Measurements from ENCODE around the gene CFAP97.
"Not testable (repeated sequence)": the region's sequence is repeated elsewhere in the genome, so short reads cannot be mapped to it uniquely, and the experiment has no call there.

Gene CFAP97

DNA sequence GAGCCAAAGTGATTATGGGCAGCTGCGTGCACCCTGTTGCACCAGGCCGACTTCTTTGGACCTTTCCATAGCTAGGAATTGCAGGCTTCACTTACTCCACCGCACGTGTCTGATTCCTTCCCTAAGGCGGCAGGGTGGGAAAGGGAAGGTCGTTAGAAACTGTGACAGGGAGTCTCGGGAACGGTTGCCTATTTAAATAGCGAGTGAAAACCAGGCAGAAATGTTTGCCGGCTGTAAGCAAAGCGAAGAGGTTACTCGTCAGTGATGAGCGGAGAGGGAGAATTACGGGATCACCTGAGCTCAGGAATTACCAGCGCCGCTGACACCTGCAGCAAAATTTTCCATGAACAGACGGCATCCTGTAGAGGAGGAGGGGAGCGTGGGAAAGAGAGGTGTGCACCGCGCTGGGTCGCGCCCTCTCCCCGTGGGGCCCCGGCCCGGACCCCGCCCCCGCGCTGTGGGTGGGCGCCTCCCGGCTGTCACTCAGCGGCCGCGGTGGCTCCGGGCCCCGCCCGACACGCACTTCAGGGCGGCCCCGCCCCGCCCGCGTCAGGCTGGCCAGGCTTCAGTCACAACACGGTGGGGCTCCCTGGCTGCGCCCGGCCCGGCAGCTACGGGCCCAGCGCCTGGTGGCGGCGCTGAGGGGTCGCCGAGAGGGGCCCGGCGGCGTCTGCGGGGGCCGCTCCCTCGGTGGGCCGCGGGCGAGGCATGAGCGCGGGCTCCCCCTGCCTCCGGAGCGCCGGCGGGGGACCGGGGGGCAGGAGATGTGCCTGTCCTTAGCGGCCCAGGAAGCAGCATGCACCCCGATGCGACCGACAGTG is 5.4 kb upstream of the CFAP97 start, which contains the start of gene SNX25:
SNX25 (plus strand) TSS at position 568 of the 821 bp plus-strand sequence; CDS start at position 797, 229 bp downstream.
- Mint-ChIP-seq H3K27ac (peak within 1 kb of the TSS; percentile 73 to 96 (median 95)), H3K4me3 (peak within 1 kb of the TSS; percentile 93 to 96 (median 94)), H3K36me3 (ENCODE audit: low read depth) (no peaks in the 10 kb centered on the region), H3K4me1 (peaks cover 40% of the 10 kb centered on the region), H3K9me3 (no peaks in the 10 kb centered on the region), H3K27me3 (ENCODE audit: low read depth) (peaks cover 16% of the 10 kb centered on the region)
- TF ChIP-seq, protein P1, sequence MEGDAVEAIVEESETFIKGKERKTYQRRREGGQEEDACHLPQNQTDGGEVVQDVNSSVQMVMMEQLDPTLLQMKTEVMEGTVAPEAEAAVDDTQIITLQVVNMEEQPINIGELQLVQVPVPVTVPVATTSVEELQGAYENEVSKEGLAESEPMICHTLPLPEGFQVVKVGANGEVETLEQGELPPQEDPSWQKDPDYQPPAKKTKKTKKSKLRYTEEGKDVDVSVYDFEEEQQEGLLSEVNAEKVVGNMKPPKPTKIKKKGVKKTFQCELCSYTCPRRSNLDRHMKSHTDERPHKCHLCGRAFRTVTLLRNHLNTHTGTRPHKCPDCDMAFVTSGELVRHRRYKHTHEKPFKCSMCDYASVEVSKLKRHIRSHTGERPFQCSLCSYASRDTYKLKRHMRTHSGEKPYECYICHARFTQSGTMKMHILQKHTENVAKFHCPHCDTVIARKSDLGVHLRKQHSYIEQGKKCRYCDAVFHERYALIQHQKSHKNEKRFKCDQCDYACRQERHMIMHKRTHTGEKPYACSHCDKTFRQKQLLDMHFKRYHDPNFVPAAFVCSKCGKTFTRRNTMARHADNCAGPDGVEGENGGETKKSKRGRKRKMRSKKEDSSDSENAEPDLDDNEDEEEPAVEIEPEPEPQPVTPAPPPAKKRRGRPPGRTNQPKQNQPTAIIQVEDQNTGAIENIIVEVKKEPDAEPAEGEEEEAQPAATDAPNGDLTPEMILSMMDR (IDR thresholded peaks at IDR 0.05; ENCODE audit: unreplicated experiment in 3 of 3): no peak

DNA sequence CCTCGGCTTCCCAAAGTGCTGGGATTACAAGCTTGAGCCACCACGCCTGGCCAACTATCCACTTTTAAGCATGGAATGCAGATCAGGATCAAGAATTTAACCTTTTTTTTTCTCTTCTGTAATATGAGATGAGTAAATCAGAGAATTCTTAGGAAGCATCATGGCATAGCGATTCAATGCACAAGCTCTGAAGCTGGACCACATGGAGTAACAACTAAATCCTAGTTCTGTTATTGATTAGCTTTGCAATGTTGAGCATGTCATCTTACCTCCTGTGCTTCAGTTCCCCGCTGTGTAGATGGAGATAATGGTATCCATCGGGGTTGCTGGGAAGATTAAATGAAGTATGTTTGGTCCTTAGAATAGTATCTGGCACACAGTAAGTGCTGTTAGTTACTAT is 3.7 kb upstream of the CFAP97 start:
- no peaks in the 10 kb centered on the region for H3K9me3 Mint-ChIP-seq
- peaks cover 12% of the 10 kb centered on the region for H3K27me3 Mint-ChIP-seq (ENCODE audit: low read depth)
- no peaks in the 10 kb centered on the region for H3K36me3 Mint-ChIP-seq (ENCODE audit: low read depth)

DNA sequence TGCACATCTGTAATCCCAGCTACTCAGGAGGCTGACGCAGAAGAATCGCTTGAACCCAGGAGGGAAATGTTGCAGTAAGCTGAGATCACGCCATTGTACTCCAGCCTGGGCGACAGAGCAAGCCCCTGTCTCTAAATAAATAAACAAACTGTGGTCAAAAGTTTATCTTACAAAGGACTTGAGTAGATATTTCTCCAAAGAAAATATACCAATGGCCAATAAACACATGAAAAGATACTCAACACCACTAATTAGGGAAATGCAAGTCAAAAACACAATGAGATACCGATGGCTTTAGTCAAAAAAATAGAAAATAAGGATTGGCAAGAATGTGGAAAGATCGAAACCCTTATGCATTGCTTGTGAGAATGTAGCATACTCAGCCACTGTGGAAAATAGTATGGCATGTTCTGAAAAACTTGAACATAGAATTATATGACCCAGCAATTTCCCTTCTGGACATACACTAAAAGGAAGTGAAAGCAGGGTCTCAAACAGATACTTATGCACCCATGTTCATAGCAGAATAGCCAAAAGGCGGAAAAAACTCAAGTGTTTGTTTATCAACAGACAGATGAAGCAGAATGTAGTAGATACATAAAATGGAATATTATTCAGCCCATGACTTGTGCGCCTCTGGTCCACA is 2.0 kb upstream of the CFAP97 start:
- no peak overlapping the region for H3K27ac Mint-ChIP-seq
- H3K4me1 Mint-ChIP-seq: peaks cover 31% of the 10 kb centered on the region

More for the DNA sequence above, 3.7 kb upstream of the CFAP97 start:
- no peak overlapping the region for H3K27ac Mint-ChIP-seq
- H3K4me1 Mint-ChIP-seq: peaks cover 34% of the 10 kb centered on the region
- peak overlapping the region in 2 of 3 experiments; percentile 26 to 42 for H3K4me3 Mint-ChIP-seq
- TF ChIP-seq, protein P1 (IDR thresholded peaks at IDR 0.05; ENCODE audit: unreplicated experiment in 3 of 3): no peak

DNA sequence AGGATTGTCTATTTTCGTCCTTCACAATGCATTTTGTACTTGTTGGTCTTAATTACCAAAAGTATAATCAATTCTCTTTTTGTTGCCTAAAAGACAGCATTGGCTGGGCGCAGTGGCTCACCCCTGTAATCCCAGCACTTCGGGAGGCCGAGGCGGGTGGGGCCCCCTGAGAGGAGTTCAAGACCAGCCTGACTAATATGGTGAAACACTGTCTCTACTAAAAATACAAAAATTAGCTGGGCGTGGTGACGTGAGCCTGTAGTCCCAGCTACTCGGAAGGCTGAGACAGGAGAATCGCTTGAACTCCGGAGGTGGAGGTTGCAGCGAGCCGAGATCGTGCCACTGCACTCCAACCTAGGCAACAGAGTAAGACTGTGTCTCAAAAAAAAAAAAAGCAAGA is 1.3 kb upstream of the CFAP97 start:
- Mint-ChIP-seq H3K4me3 (peak overlapping the region; percentile 29 to 97 (median 90)), H3K4me1 (peaks cover 29% of the 10 kb centered on the region), H3K27ac (peak overlapping the region in 1 of 3 experiments; percentile 76)
- H3K9me3 Mint-ChIP-seq; H3K27me3 Mint-ChIP-seq (ENCODE audit: low read depth); H3K36me3 Mint-ChIP-seq (ENCODE audit: low read depth): not testable (repeated sequence)

More for the DNA sequence above, 2.0 kb upstream of the CFAP97 start:
- TF ChIP-seq, protein P1 (IDR thresholded peaks at IDR 0.05; ENCODE audit: unreplicated experiment in 3 of 3): no peak
- Mint-ChIP-seq H3K4me3 (peak overlapping the region; percentile 17 to 25 (median 21)), H3K27me3 (ENCODE audit: low read depth) (peaks cover 12% of the 10 kb centered on the region), H3K9me3 (no peaks in the 10 kb centered on the region), H3K36me3 (ENCODE audit: low read depth) (no peaks in the 10 kb centered on the region)

DNA sequence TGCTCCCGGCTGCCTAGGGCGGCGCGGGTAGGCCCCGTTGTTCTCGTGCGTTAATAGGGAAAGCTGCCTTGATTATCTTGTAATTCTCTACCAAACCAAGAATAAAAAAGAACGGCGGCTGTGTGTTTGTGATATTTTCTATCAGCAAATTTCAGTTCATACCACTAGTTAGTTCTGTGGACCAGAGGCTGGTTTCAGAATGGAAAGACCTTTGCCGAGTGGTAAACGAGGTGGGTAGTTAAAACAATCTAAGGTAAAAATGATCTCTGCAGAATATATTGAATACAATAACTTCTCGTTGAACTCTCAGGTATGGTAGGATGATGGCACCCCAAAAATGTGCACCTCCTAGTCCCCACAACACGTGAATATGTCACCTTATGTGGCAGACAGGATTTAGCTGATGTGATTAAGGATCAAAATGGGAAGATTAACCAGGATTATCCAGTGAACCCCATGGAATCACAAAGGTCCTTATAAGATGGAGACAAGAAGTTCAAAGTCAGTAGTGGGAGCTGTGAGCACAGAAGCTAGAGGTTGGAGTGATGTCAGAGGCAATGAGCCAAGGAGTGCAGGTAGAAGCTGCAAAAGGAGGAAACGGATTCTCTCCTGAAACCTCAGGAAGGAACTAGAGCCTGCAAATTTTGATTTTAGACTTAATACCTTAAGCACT is 574 bp upstream of the CFAP97 start:
- Mint-ChIP-seq H3K27me3 (ENCODE audit: low read depth) (peaks cover 8% of the 10 kb centered on the region), H3K36me3 (ENCODE audit: low read depth) (peaks cover 7% of the 10 kb centered on the region), H3K4me1 (peaks cover 34% of the 10 kb centered on the region), H3K4me3 (peak overlapping the region; percentile 81 to 97 (median 90)), H3K9me3 (no peaks in the 10 kb centered on the region), H3K27ac (peak overlapping the region; percentile 72 to 77 (median 76))
- TF ChIP-seq, protein P1 (IDR thresholded peaks at IDR 0.05; ENCODE audit: unreplicated experiment in 3 of 3): no peak

DNA sequence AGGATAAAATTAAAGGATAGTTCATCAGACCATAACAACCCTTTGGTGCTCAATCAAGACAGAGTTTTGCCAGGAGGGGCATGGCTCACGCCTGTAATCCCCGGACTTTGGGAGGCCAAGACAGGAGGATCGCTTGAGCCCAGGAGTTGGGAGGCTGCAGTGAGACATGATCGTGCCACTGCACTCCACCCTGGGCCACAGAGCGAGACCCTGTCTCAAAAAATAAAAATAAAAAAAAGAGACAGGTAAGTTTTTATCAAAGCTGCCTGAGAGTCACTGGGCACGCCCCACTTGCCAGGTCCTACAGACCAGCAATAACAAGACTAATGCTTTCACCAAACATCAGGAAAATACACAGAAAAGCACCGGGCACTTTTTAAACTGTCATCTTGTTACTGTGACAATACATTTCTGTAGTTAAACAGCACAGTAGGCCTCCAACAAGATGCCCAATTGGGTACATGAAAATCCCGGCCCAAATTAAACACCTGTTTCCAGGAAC is 765 bp downstream of the CFAP97 start:
- Mint-ChIP-seq H3K27me3 (ENCODE audit: low read depth) (no peaks in the 10 kb centered on the region), H3K4me3 (peak overlapping the region; percentile 97 to 99 (median 98)), H3K4me1 (peaks cover 34% of the 10 kb centered on the region), H3K9me3 (no peaks in the 10 kb centered on the region), H3K36me3 (ENCODE audit: low read depth) (peaks cover 7% of the 10 kb centered on the region), H3K27ac (peak overlapping the region; percentile 96 to 99 (median 97))
- TF ChIP-seq, protein P1 (IDR thresholded peaks at IDR 0.05; ENCODE audit: unreplicated experiment in 3 of 3): no peak
